Neuronal stem cell (in vitro differentiated cells): ENCODE measurements around the gene CYP4A22.

Experiments
- DNase-seq: peaks from one replicate; pipeline ENCODE4 v3.0.0-alpha.2; 2013; ENCODE audit warnings: low spot score
- H2AFZ ChIP-seq: one replicate; pipeline ENCODE4 v1.6.1; 2013; ENCODE audit warnings: mild to moderate bottlenecking, low read length, inconsistent platforms
- H2AK5ac ChIP-seq: 2 replicates; pipeline ENCODE4 v1.6.1; 2013; ENCODE audit warnings: low read depth, mild to moderate bottlenecking, inconsistent platforms, low read length, moderate library complexity, mixed read lengths
- H2BK120ac ChIP-seq: 2 replicates; pipeline ENCODE4 v1.6.1; 2013; ENCODE audit warnings: low read depth, mild to moderate bottlenecking, inconsistent platforms, low read length, moderate library complexity, mixed read lengths
- H2BK12ac ChIP-seq: one replicate; pipeline ENCODE4 v1.6.1; 2013; ENCODE audit warnings: low read length, inconsistent platforms
- H2BK15ac ChIP-seq: 2 replicates; pipeline ENCODE4 v1.6.1; 2013; ENCODE audit warnings: mild to moderate bottlenecking, low read length, inconsistent platforms, mixed read lengths
- H2BK5ac ChIP-seq: one replicate; pipeline ENCODE4 v1.6.1; 2013; ENCODE audit warnings: inconsistent platforms, mild to moderate bottlenecking, low read length, moderate library complexity
- H3K14ac ChIP-seq: one replicate; pipeline ENCODE4 v1.6.1; 2013; ENCODE audit warnings: low read length, inconsistent platforms
- H3K18ac ChIP-seq: 2 replicates; pipeline ENCODE4 v1.6.1; 2013; ENCODE audit warnings: low read length, inconsistent platforms
- H3K23ac ChIP-seq: 2 replicates; pipeline ENCODE4 v1.6.1; 2013; ENCODE audit warnings: low read depth, mild to moderate bottlenecking, mixed read lengths, low read length, inconsistent platforms; ENCODE audit not compliant: poor library complexity
- H3K27ac ChIP-seq: replicated peaks from 3 replicates; pipeline ENCODE4 v1.5.1; 2013; ENCODE audit warnings: low read length, inconsistent platforms
- H3K27me3 ChIP-seq, 3 experiments: 2 replicates each; pipeline ENCODE4 v1.6.1; 2013; ENCODE audit warnings: low read length in 3 of 3, mild to moderate bottlenecking in 2 of 3, inconsistent platforms in 1 of 3, low read depth in 1 of 3, mixed read lengths in 1 of 3, moderate library complexity in 1 of 3; ENCODE audit not compliant: control insufficient read depth in 3 of 3, insufficient read depth in 3 of 3
- H3K36me3 ChIP-seq, 2 donors: replicated peaks in 1 of 2; 2 replicates each; pipeline ENCODE4 v1.6.1; 2013; ENCODE audit warnings: low read length in 2 of 2; ENCODE audit not compliant: control insufficient read depth in 2 of 2, insufficient read depth in 2 of 2
- H3K4ac ChIP-seq: 2 replicates; pipeline ENCODE4 v1.6.1; 2013; ENCODE audit warnings: inconsistent platforms, mild to moderate bottlenecking, low read length, moderate library complexity
- H3K4me1 ChIP-seq, 2 donors: 1 replicate in 1 of 2; 2 replicates in 1 of 2; pipeline ENCODE4 v1.6.1; 2013; ENCODE audit warnings: low read length in 2 of 2, low read depth in 1 of 2; ENCODE audit not compliant: control insufficient read depth in 2 of 2, insufficient read depth in 1 of 2
- H3K4me2 ChIP-seq: one replicate; pipeline ENCODE4 v1.6.1; 2013; ENCODE audit warnings: mild to moderate bottlenecking, low read length, inconsistent platforms; ENCODE audit not compliant: insufficient read depth, poor library complexity, severe bottlenecking
- H3K4me3 ChIP-seq, 2 donors: 2 replicates each; pipeline ENCODE4 v1.5.1; 2013; ENCODE audit warnings: low read length in 2 of 2, mild to moderate bottlenecking in 2 of 2, inconsistent platforms in 1 of 2, moderate library complexity in 1 of 2
- H3K79me1 ChIP-seq: one replicate; pipeline ENCODE4 v1.6.1; 2013; ENCODE audit warnings: low read depth, mild to moderate bottlenecking, inconsistent platforms, low read length, moderate library complexity
- H3K9ac ChIP-seq: one replicate; pipeline ENCODE4 v1.6.1; 2013; ENCODE audit warnings: mild to moderate bottlenecking, low read depth, low read length, inconsistent platforms; ENCODE audit not compliant: poor library complexity
- H3K9me3 ChIP-seq, 2 donors: replicated peaks in 1 of 2; 2 replicates each; pipeline versions ENCODE3 to v1.6.1; 2013; ENCODE audit warnings: low read length in 2 of 2, mild to moderate bottlenecking in 2 of 2, inconsistent platforms in 1 of 2, low read depth in 1 of 2, mixed read lengths in 1 of 2, moderate library complexity in 1 of 2; ENCODE audit not compliant: control insufficient read depth in 2 of 2, insufficient read depth in 1 of 2
- H4K8ac ChIP-seq: one replicate; pipeline ENCODE4 v1.6.1; 2013; ENCODE audit warnings: low read depth, mild to moderate bottlenecking, inconsistent platforms, low read length, moderate library complexity
- H4K91ac ChIP-seq: one replicate; pipeline ENCODE4 v1.6.1; 2013; ENCODE audit warnings: low read length, low read depth, mild to moderate bottlenecking, inconsistent platforms; ENCODE audit not compliant: poor library complexity
- WGBS, 2 donors: extraction: QIAGEN DNeasy Blood & Tissue Kit; methylation state at CpG; one replicate each; pipeline ENCODE4 v1.1.7; 2013; ENCODE audit warnings: missing lambda C conversion rate in 2 of 2, mixed read lengths in 1 of 2; ENCODE audit not compliant: insufficient read length in 2 of 2, insufficient replicate concordance in 1 of 2; ENCODE audit errors: extremely low coverage in 2 of 2; 5-methylcytosine and 5-hydroxymethylcytosine counted together

Gene CYP4A22

GRCh38 chr1:47175227-47175934 is 38.1 kb downstream of the CYP4A22 start:
- Histone ChIP-seq H3K79me1 (no peaks in the 10 kb centered on the region), H2BK5ac (no peak overlapping the region), H3K27ac (no peak overlapping the region), H3K9ac (no peak overlapping the region), H3K36me3 (no peaks in the 10 kb centered on the region), H2BK12ac (no peak overlapping the region), H3K18ac (no peak overlapping the region), H3K4me2 (peak overlapping the region; percentile 29), H4K8ac (no peak overlapping the region), H3K4ac (no peak overlapping the region), H3K14ac (no peak overlapping the region), H2BK15ac (no peak overlapping the region), H2BK120ac (no peak overlapping the region), H4K91ac (no peak overlapping the region), H2AFZ (no peak overlapping the region), H3K4me1 (peaks cover 1 to 6% of the 10 kb centered on the region in 2 donors), H3K9me3 (no peaks in the 10 kb centered on the region), H3K27me3 (peaks cover 0 to 5% (median 4%) of the 10 kb centered on the region in 3 experiments), H2AK5ac (no peak overlapping the region), H3K4me3 (no peak overlapping the region), H3K23ac (no peak overlapping the region)
- DNase-seq = peak; percentile 44
- no CpG with 5 or more reads among the region's 11 CpGs for WGBS, 2 donors

GRCh38 chr1:47178020-47178419 is 40.8 kb downstream of the CYP4A22 start:
- no peak overlapping the region for H3K27ac ChIP-seq
- no peaks in the 10 kb centered on the region for H3K79me1 ChIP-seq
- H3K4me2 ChIP-seq = no peak overlapping the region
- H3K14ac ChIP-seq = no peak overlapping the region
- H2AFZ ChIP-seq = no peak overlapping the region
- H2BK120ac ChIP-seq = no peak overlapping the region
- no peak overlapping the region for H3K23ac ChIP-seq
- DNase-seq = no peak
- peak overlapping the region; percentile 56 for H3K9ac ChIP-seq
- peaks cover 1 to 6% of the 10 kb centered on the region in 2 donors for H3K4me1 ChIP-seq
- no CpG with 5 or more reads among the region's 6 CpGs for WGBS, 2 donors
- H3K4me3 ChIP-seq = no peak overlapping the region
- H3K9me3 ChIP-seq = no peaks in the 10 kb centered on the region
- H2AK5ac ChIP-seq = peak overlapping the region; percentile 20
- no peak overlapping the region for H2BK5ac ChIP-seq
- H2BK15ac ChIP-seq = no peak overlapping the region
- no peak overlapping the region for H3K18ac ChIP-seq
- peak overlapping the region; percentile 83 for H4K8ac ChIP-seq
- no peak overlapping the region for H4K91ac ChIP-seq
- H3K36me3 ChIP-seq = no peaks in the 10 kb centered on the region
- H3K4ac ChIP-seq = no peak overlapping the region
- peaks cover 0 to 21% (median 4%) of the 10 kb centered on the region in 3 experiments for H3K27me3 ChIP-seq
- no peak overlapping the region for H2BK12ac ChIP-seq

GRCh38 chr1:47178654-47179016 is 41.4 kb downstream of the CYP4A22 start:
- Histone ChIP-seq H3K27ac (no peak overlapping the region), H3K79me1 (no peaks in the 10 kb centered on the region), H3K4me2 (no peak overlapping the region), H3K27me3 (peaks cover 0 to 21% (median 4%) of the 10 kb centered on the region in 3 experiments), H2AFZ (peak overlapping the region; percentile 94), H4K91ac (no peak overlapping the region), H3K9me3 (no peaks in the 10 kb centered on the region), H2BK120ac (no peak overlapping the region), H3K4ac (no peak overlapping the region), H3K14ac (no peak overlapping the region), H2BK12ac (no peak overlapping the region), H3K36me3 (no peaks in the 10 kb centered on the region), H3K9ac (no peak overlapping the region), H3K23ac (no peak overlapping the region), H2BK5ac (no peak overlapping the region), H3K4me3 (peak overlapping the region in 1 of 2 donors; percentile 27), H3K18ac (no peak overlapping the region), H2BK15ac (no peak overlapping the region), H2AK5ac (no peak overlapping the region), H3K4me1 (peaks cover 1 to 6% of the 10 kb centered on the region in 2 donors), H4K8ac (peak overlapping the region; percentile 33)
- WGBS, 2 donors = no CpG with 5 or more reads among the region's 8 CpGs
- no peak for DNase-seq

DNA sequence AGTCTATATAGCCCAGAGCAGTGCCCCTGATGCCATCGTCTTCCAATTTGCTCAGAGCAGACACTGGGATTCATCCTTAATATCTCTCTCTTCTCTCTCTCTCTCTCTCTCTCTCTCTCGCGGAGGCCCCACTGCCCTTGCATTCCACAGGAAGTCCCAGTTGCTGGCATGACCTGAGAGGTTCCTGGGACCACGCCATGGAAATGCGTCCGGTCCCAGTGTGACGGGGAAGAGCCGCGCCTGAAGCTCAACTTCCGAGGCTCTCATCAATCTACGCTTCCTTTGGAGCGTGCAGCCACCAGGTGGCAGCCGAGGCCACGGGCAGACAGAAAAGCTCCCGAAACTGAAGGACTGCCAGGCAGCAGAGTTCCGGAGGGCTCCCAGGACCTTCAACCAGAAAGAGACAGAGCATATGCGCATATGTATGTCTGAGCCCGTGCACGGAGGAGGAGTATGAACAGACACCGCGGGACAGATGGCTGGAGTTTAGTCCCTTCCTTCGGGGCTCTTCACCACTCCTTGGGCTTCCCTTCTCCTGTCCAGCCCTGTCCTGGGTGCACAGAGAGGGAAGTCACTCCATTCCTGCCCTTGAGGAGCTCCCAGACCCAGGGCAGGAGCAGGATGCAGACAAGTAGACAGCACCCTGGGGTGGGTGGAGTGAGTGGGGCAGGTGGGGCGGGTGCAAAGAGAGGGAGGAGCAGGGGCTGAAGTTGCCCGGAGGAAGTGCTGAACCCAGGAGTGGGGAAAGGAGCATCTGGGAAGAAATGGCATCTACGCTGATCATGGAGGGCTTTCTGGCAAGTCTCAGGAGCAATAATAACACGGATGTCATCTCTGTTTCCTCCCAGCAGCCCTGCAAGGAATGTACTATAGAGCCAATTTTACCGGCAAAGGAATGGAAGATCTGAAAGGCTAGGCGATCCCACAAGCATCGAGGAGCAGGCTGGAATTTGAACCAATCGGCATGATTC is 42.1 kb downstream of the CYP4A22 start:
- DNase-seq = peak; percentile 83
- Histone ChIP-seq H3K9me3 (no peaks in the 10 kb centered on the region), H2BK120ac (no peak overlapping the region), H3K79me1 (no peaks in the 10 kb centered on the region), H3K4me1 (peaks cover 1 to 6% of the 10 kb centered on the region in 2 donors), H3K18ac (peak overlapping the region; percentile 20), H2AK5ac (no peak overlapping the region), H3K27me3 (peaks cover 0 to 21% (median 4%) of the 10 kb centered on the region in 3 experiments), H3K23ac (no peak overlapping the region), H3K14ac (no peak overlapping the region), H2BK12ac (no peak overlapping the region), H2AFZ (peak overlapping the region; percentile 94), H3K36me3 (no peaks in the 10 kb centered on the region), H2BK15ac (no peak overlapping the region), H3K4ac (no peak overlapping the region), H4K8ac (no peak overlapping the region), H2BK5ac (no peak overlapping the region), H3K27ac (no peak overlapping the region), H4K91ac (no peak overlapping the region), H3K4me2 (peak overlapping the region; percentile 61), H3K4me3 (peak overlapping the region; percentile 3 to 28), H3K9ac (no peak overlapping the region)
- WGBS, 2 donors = no CpG with 5 or more reads among the region's 30 CpGs
